HepG2 (cell line): Measurements from ENCODE around the gene HES1. TPM values are rescaled to one million over a fixed set of nuclear protein-coding genes. Genes with fewer than 3 reads are reported as not detected.

Source experiments
- ADNP ChIP-seq: sonication (generic); formaldehyde crosslinking; IDR thresholded peaks from 2 replicates; pipeline ENCODE4 v1.4.0; 2020; ENCODE audit warnings: missing genetic modification reagents
- ARNT ChIP-seq: fragments of 450-650 bp; IDR thresholded peaks from 2 replicates; pipeline ENCODE4 v1.6.1; 2017
- ARNT2 ChIP-seq: sonication (generic); formaldehyde crosslinking; IDR thresholded peaks from 2 replicates; pipeline ENCODE4 v1.8.0; 2022; ENCODE audit warnings: mild to moderate bottlenecking, low read depth, missing genetic modification reagents, moderate library complexity
- CHD4 ChIP-seq: fragments of 200-600 bp; sonication (generic); IDR thresholded peaks from 2 replicates; pipeline ENCODE4 v1.7.0; 2017; ENCODE audit warnings: mild to moderate bottlenecking, low read length, borderline replicate concordance
- FOSL1 ChIP-seq: sonication (generic); formaldehyde crosslinking; IDR thresholded peaks from 2 replicates; pipeline ENCODE4 v1.9.0; 2021; ENCODE audit warnings: missing genetic modification reagents, borderline replicate concordance
- MATR3 ChIP-seq: sonication (generic); formaldehyde crosslinking; IDR thresholded peaks from 2 replicates; pipeline ENCODE4 v1.4.0; 2020; ENCODE audit warnings: missing genetic modification reagents
- SETDB1 ChIP-seq: sonication (generic); formaldehyde crosslinking; IDR thresholded peaks from 2 replicates; pipeline ENCODE4 v1.5.1; 2020; ENCODE audit warnings: missing genetic modification reagents, mild to moderate bottlenecking, borderline replicate concordance
- SKIL ChIP-seq: sonication (generic); formaldehyde crosslinking; IDR thresholded peaks from 2 replicates; pipeline ENCODE4 v1.8.0; 2022; ENCODE audit warnings: missing genetic modification reagents, mild to moderate bottlenecking, moderate library complexity, borderline replicate concordance
- THAP11 ChIP-seq: IDR thresholded peaks from 2 replicates; pipeline ENCODE4 v1.6.1; 2016; ENCODE audit warnings: missing biosample characterization, missing genetic modification reagents
- YY1 ChIP-seq: IDR thresholded peaks from 2 replicates; pipeline ENCODE4 v1.6.1; 2011; ENCODE audit warnings: low read length, low read depth, moderate library complexity, mild to moderate bottlenecking; ENCODE audit not compliant: insufficient read depth, insufficient replicate concordance
- ZC3H4 ChIP-seq: sonication (generic); formaldehyde crosslinking; IDR thresholded peaks from 2 replicates; pipeline ENCODE4 v1.4.0; 2020; ENCODE audit warnings: missing genetic modification reagents, borderline replicate concordance
- ZFY ChIP-seq: sonication (generic); formaldehyde crosslinking; IDR thresholded peaks from 2 replicates; pipeline ENCODE4 v1.4.0; 2020; ENCODE audit warnings: missing genetic modification reagents
- ZNF263 ChIP-seq: sonication (generic); formaldehyde crosslinking; IDR thresholded peaks from 2 replicates; pipeline ENCODE4 v1.4.0; 2020; ENCODE audit warnings: missing genetic modification reagents
- ZNF274 ChIP-seq: sonication (generic); formaldehyde crosslinking; IDR thresholded peaks from 2 replicates; pipeline ENCODE4 v1.5.1; 2020; ENCODE audit warnings: mild to moderate bottlenecking, missing genetic modification reagents
- ZNF574 ChIP-seq: sonication (generic); formaldehyde crosslinking; IDR thresholded peaks from 2 replicates; pipeline ENCODE4 v1.4.0; 2020; ENCODE audit warnings: missing genetic modification reagents
- ZNF749 ChIP-seq: sonication (generic); formaldehyde crosslinking; IDR thresholded peaks from 2 replicates; pipeline ENCODE4 v1.8.0; 2022; ENCODE audit warnings: mild to moderate bottlenecking, missing genetic modification reagents, moderate library complexity, borderline replicate concordance
- polyA plus RNA-seq, 8 experiments: library from polyadenylated mRNA; depleted of rRNA in 3 of 8; stranded (reverse) in 7 of 8; unstranded in 1 of 8; fragments of >200 nt; fragmentation: Illumina TruSeq in 4 of 8; extraction: Trizol in 4 of 8; gene quantifications; 2 replicates each; pipeline versions ENCODE4 v1.2.1 to v1.2.3, GENCODE V29; 2011 to 2016; ENCODE audit warnings: low read depth in 4 of 8, missing spikeins in 1 of 8, mixed read lengths in 1 of 8; ENCODE audit not compliant: insufficient read depth in 1 of 8
- total RNA-seq, 5 experiments: library from RNA; depleted of rRNA; stranded (reverse); fragments of >200 nt; fragmentation: Illumina TruSeq; extraction: Trizol; gene quantifications; 2 replicates each; pipeline ENCODE4 v1.2.3, GENCODE V29; 2016; ENCODE audit warnings: low read depth in 1 of 5
- TF ChIP-seq, protein P1 (sequence below): IDR thresholded peaks from 2 replicates; pipeline ENCODE4 v1.6.1; 2016; ENCODE audit warnings: low read depth, missing genetic modification reagents, missing compliant biosample characterization
- TF ChIP-seq, protein P2 (sequence below): sonication (generic); formaldehyde crosslinking; conservative IDR thresholded peaks from 2 replicates; pipeline ENCODE4 v1.8.0; 2022; ENCODE audit warnings: low read depth, missing genetic modification reagents

The HES1 gene
- total and polyA plus RNA-seq, 2 of the 13 experiments (the other 11 are each of a cell fraction or from before 2014, with no cell fraction given): 15.4 to 19.8 TPM

GRCh38 chr3:194139071-194139813, 3.3 kb downstream of the HES1 start (continued):
- TF ChIP-seq, protein P1, sequence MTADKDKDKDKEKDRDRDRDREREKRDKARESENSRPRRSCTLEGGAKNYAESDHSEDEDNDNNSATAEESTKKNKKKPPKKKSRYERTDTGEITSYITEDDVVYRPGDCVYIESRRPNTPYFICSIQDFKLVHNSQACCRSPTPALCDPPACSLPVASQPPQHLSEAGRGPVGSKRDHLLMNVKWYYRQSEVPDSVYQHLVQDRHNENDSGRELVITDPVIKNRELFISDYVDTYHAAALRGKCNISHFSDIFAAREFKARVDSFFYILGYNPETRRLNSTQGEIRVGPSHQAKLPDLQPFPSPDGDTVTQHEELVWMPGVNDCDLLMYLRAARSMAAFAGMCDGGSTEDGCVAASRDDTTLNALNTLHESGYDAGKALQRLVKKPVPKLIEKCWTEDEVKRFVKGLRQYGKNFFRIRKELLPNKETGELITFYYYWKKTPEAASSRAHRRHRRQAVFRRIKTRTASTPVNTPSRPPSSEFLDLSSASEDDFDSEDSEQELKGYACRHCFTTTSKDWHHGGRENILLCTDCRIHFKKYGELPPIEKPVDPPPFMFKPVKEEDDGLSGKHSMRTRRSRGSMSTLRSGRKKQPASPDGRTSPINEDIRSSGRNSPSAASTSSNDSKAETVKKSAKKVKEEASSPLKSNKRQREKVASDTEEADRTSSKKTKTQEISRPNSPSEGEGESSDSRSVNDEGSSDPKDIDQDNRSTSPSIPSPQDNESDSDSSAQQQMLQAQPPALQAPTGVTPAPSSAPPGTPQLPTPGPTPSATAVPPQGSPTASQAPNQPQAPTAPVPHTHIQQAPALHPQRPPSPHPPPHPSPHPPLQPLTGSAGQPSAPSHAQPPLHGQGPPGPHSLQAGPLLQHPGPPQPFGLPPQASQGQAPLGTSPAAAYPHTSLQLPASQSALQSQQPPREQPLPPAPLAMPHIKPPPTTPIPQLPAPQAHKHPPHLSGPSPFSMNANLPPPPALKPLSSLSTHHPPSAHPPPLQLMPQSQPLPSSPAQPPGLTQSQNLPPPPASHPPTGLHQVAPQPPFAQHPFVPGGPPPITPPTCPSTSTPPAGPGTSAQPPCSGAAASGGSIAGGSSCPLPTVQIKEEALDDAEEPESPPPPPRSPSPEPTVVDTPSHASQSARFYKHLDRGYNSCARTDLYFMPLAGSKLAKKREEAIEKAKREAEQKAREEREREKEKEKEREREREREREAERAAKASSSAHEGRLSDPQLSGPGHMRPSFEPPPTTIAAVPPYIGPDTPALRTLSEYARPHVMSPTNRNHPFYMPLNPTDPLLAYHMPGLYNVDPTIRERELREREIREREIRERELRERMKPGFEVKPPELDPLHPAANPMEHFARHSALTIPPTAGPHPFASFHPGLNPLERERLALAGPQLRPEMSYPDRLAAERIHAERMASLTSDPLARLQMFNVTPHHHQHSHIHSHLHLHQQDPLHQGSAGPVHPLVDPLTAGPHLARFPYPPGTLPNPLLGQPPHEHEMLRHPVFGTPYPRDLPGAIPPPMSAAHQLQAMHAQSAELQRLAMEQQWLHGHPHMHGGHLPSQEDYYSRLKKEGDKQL: no peak
- TF ChIP-seq ZNF274 (CRISPR knock-in tag): no peak
- TF ChIP-seq ZNF574 (CRISPR knock-in tag): 0 out of 2 replicates have a peak, but pooled peaks have one; percentile 12
- no peak for TF ChIP-seq THAP11
- no peak for TF ChIP-seq CHD4
- TF ChIP-seq SETDB1 (CRISPR knock-in tag): no peak
- TF ChIP-seq YY1: no peak
- no peak for TF ChIP-seq ARNT
- 0 out of 2 replicates have a peak, but pooled peaks have one; percentile 40 for TF ChIP-seq ZFY
- TF ChIP-seq ZC3H4 (CRISPR knock-in tag): no peak
- TF ChIP-seq, protein P2, sequence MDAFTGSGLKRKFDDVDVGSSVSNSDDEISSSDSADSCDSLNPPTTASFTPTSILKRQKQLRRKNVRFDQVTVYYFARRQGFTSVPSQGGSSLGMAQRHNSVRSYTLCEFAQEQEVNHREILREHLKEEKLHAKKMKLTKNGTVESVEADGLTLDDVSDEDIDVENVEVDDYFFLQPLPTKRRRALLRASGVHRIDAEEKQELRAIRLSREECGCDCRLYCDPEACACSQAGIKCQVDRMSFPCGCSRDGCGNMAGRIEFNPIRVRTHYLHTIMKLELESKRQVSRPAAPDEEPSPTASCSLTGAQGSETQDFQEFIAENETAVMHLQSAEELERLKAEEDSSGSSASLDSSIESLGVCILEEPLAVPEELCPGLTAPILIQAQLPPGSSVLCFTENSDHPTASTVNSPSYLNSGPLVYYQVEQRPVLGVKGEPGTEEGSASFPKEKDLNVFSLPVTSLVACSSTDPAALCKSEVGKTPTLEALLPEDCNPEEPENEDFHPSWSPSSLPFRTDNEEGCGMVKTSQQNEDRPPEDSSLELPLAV (CRISPR knock-in tag): no peak
- no peak for TF ChIP-seq FOSL1 (CRISPR knock-in tag)
- TF ChIP-seq ADNP: no peak
- TF ChIP-seq ARNT2 (CRISPR knock-in tag): no peak
- TF ChIP-seq MATR3: no peak
- 0 out of 2 replicates have a peak, but pooled peaks have one; percentile 33 for TF ChIP-seq ZNF749 (CRISPR knock-in tag)
- TF ChIP-seq SKIL (CRISPR knock-in tag): no peak
- TF ChIP-seq ZNF263 (CRISPR knock-in tag): peak; percentile 82
